SU-DHL-6 (cell line): Measurements from ENCODE around the gene CDH23.

ENCODE experiments used
- H2AFZ ChIP-seq: fragments of 200-600 bp; sonication (generic); 2 replicates; pipeline ENCODE4 v1.6.1; 2014; ENCODE audit warnings: low read depth, mild to moderate bottlenecking, moderate library complexity, mixed read lengths, antibody characterized with exemption, low read length; ENCODE audit not compliant: severe bottlenecking
- H3F3A ChIP-seq: fragments of 200-600 bp; shearing (Covaris generic); 2 replicates; pipeline ENCODE4 v1.6.0; 2016; ENCODE audit warnings: antibody characterized with exemption, mild to moderate bottlenecking; ENCODE audit not compliant: insufficient read depth
- H3K27ac ChIP-seq: fragments of 200-600 bp; sonication (generic); 2 replicates; pipeline ENCODE4 v1.5.1; 2016; ENCODE audit warnings: low read depth, mild to moderate bottlenecking, low read length, moderate library complexity, mixed read lengths
- H3K27me3 ChIP-seq: fragments of 200-600 bp; sonication (generic), shearing (Covaris generic); 2 replicates; pipeline ENCODE4 v1.6.0; 2014; ENCODE audit warnings: mild to moderate bottlenecking, low read length
- H3K36me3 ChIP-seq: fragments of 200-600 bp; sonication (generic); 2 replicates; pipeline ENCODE4 v1.6.1; 2014; ENCODE audit warnings: mild to moderate bottlenecking, low read length, mixed read lengths
- H3K4me2 ChIP-seq: fragments of 300-600, 200-600 bp; shearing (Covaris generic), sonication (generic); 2 replicates; pipeline ENCODE4 v1.6.0; 2014; ENCODE audit warnings: low read length, low read depth, mild to moderate bottlenecking; ENCODE audit not compliant: poor library complexity, severe bottlenecking
- H3K4me3 ChIP-seq: fragments of 200-600 bp; sonication (generic); 2 replicates; pipeline ENCODE4 v1.5.1; 2014; ENCODE audit warnings: antibody characterized with exemption, low read length, mild to moderate bottlenecking, mixed read lengths; ENCODE audit not compliant: insufficient read depth, poor library complexity, severe bottlenecking
- H3K79me2 ChIP-seq: fragments of 200-600 bp; sonication (generic); 2 replicates; pipeline ENCODE4 v1.6.1; 2014; ENCODE audit warnings: mild to moderate bottlenecking, low read length, moderate library complexity; ENCODE audit not compliant: insufficient read depth
- H3K9ac ChIP-seq: fragments of 200-600 bp; sonication (generic); 2 replicates; pipeline ENCODE4 v1.7.0; 2014; ENCODE audit warnings: mild to moderate bottlenecking, low read length
- H3K9me2 ChIP-seq: fragments of 200-600 bp; sonication (generic); replicated peaks from 2 replicates; pipeline ENCODE4 v1.6.1; 2014; ENCODE audit warnings: low read length; ENCODE audit not compliant: insufficient read depth
- H3K9me3 ChIP-seq: fragments of 200-600 bp; sonication (generic); 2 replicates; pipeline ENCODE4 v1.6.1; 2014; ENCODE audit warnings: low read length, mixed read lengths; ENCODE audit not compliant: insufficient read depth
- H4K20me1 ChIP-seq: fragments of 200-600 bp; sonication (generic); 2 replicates; pipeline ENCODE4 v1.6.1; 2014; ENCODE audit warnings: low read depth, mild to moderate bottlenecking, antibody characterized with exemption, low read length, moderate library complexity, mixed read lengths
- EZH2phosphoT487 ChIP-seq: fragments of 200-600 bp; sonication (generic), shearing (Covaris generic); conservative IDR thresholded peaks from 2 replicates; pipeline ENCODE4 v1.6.1; 2018; ENCODE audit warnings: mild to moderate bottlenecking, antibody characterized with exemption, low read length, moderate library complexity, mixed read lengths
- TF ChIP-seq, protein P1 (sequence below): fragments of 200-600 bp; sonication (generic); IDR thresholded peaks from one replicate; pipeline ENCODE4 v1.5.1; 2017; ENCODE audit warnings: antibody characterized with exemption, mild to moderate bottlenecking, low read length, moderate library complexity; ENCODE audit not compliant: insufficient read depth, poor library complexity, severe bottlenecking

The CDH23 gene

DNA sequence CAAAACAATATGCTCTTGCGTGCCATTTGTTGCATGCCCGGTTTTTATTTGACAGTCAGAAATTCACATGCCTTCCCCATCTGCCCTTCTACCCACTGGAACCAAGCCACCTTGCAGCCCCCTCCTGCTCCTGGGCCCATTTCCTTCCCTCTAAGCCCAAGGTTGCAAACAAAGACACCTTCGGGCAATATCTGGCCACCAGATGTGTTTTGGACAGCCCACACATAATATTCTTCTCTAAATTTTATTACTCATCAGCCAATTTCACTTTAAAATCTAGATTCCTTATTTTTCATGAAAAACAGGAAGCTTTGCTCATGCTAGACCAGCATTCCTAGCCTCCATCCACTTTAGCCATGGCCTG lies 341.1 kb downstream of the CDH23 start:
- Histone ChIP-seq H4K20me1 (no peaks in the 10 kb centered on the region), H3K9me3 (no peaks in the 10 kb centered on the region), H3K27me3 (no peaks in the 10 kb centered on the region), H3K9ac (no peak overlapping the region), H3F3A (no peaks in the 10 kb centered on the region), H3K9me2 (no peaks in the 10 kb centered on the region), H2AFZ (no peak overlapping the region), H3K27ac (no peak overlapping the region), H3K4me3 (no peak overlapping the region), H3K4me2 (no peak overlapping the region), H3K79me2 (no peaks in the 10 kb centered on the region), H3K36me3 (no peaks in the 10 kb centered on the region)
- TF ChIP-seq EZH2phosphoT487, result no peak
- TF ChIP-seq, protein P1, sequence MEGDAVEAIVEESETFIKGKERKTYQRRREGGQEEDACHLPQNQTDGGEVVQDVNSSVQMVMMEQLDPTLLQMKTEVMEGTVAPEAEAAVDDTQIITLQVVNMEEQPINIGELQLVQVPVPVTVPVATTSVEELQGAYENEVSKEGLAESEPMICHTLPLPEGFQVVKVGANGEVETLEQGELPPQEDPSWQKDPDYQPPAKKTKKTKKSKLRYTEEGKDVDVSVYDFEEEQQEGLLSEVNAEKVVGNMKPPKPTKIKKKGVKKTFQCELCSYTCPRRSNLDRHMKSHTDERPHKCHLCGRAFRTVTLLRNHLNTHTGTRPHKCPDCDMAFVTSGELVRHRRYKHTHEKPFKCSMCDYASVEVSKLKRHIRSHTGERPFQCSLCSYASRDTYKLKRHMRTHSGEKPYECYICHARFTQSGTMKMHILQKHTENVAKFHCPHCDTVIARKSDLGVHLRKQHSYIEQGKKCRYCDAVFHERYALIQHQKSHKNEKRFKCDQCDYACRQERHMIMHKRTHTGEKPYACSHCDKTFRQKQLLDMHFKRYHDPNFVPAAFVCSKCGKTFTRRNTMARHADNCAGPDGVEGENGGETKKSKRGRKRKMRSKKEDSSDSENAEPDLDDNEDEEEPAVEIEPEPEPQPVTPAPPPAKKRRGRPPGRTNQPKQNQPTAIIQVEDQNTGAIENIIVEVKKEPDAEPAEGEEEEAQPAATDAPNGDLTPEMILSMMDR, result no peak

DNA sequence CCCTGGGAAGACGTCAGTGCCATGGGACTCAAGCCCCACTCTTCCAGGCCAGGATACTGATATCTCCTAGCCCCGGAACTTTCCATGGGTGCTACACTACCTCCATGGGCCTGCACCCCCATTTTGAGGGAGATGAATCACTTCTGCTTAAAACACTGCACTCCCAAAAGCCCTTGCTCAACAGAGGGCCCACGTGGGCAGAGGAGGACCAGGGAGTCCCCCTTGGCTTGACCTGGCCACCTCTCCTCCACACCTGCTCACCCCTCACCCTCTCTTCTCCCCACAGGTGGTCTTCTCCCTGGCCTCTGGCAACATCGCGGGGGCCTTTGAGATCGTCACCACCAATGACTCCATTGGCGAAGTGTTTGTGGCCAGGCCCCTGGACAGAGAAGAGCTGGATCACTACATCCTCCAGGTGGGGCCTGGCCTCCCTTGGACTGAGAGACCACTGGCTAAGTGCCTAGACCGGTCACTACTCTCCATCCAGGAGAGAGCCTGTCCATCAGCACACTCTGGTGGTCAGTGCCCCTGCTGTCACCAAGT lies 342.7 kb downstream of the CDH23 start:
- no peak overlapping the region for H3K9ac ChIP-seq
- no peaks in the 10 kb centered on the region for H3K9me3 ChIP-seq
- H4K20me1 ChIP-seq, result no peaks in the 10 kb centered on the region
- no peak overlapping the region for H3K4me2 ChIP-seq
- H3K9me2 ChIP-seq, result no peaks in the 10 kb centered on the region
- no peaks in the 10 kb centered on the region for H3F3A ChIP-seq
- no peaks in the 10 kb centered on the region for H3K27me3 ChIP-seq
- TF ChIP-seq, protein P1, result no peak
- TF ChIP-seq EZH2phosphoT487, result no peak
- H3K27ac ChIP-seq, result no peak overlapping the region
- H3K36me3 ChIP-seq, result no peaks in the 10 kb centered on the region
- H3K79me2 ChIP-seq, result no peaks in the 10 kb centered on the region
- no peak overlapping the region for H3K4me3 ChIP-seq
- no peak overlapping the region for H2AFZ ChIP-seq

DNA sequence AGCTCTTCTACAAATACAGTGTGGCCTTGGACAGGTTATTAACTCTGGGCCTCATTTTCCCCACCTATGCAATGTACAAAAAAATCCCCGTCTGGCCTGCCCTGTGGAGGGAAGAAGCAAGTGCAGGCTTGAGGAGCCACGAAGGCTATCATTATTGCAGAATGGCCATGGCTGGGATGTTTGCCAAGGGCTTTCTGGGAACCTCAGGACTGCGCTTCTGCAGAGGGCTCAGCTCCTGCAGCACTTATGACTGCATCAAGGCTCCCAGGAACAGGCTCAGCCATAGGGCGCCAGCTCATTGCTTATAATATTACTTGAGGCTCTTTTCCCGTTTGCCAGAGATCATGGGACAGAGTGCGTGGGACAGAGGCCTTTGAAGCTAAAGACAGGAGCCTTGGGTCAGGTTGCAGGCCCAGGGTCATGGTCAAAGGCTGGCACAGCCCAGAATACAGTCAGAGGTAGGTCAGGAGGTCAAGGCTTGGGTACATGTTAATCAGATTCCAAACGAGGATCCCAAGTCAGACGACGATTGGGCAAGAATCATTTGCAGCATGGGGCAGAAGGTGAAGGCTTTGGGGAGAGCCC lies 343.4 kb downstream of the CDH23 start:
- no peaks in the 10 kb centered on the region for H4K20me1 ChIP-seq
- TF ChIP-seq EZH2phosphoT487, result no peak
- TF ChIP-seq, protein P1, result no peak
- H3K4me3 ChIP-seq, result no peak overlapping the region
- H3K79me2 ChIP-seq, result no peaks in the 10 kb centered on the region
- no peaks in the 10 kb centered on the region for H3K9me3 ChIP-seq
- H3K9ac ChIP-seq, result no peak overlapping the region
- no peak overlapping the region for H3K4me2 ChIP-seq
- no peak overlapping the region for H2AFZ ChIP-seq
- H3K27ac ChIP-seq, result no peak overlapping the region
- no peaks in the 10 kb centered on the region for H3K9me2 ChIP-seq
- no peaks in the 10 kb centered on the region for H3K36me3 ChIP-seq
- no peaks in the 10 kb centered on the region for H3F3A ChIP-seq
- H3K27me3 ChIP-seq, result no peaks in the 10 kb centered on the region
